Measurements from ENCODE around the gene DNER. TPM values are rescaled to one million over a fixed set of nuclear protein-coding genes. Genes with fewer than 3 reads are reported as not detected.

Gene DNER
- total RNA-seq, 4 donors from 2014 or later: 1.5 to 13.1 (median 4.7) TPM

DNA sequence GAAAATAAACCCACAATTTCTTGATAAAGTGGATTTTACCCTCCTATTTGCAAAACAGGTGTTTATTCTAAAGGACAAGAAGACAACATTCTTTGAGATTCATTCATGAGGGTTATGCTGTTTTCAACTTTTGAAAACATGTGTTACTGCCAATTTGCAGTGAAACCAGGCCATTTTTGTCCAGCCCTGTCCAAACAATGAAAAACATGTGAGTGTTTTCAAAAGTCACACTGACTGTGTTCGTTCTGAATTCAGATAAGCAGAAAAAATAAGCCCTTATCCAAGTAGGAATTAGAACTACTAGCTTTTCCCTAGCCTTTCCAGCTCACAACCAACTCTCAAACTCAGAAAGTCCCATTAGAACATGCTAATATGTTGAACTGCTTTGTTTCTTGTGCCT, 295.2 kb downstream of the DNER start:
- H3K4me3 ChIP-seq: no peak overlapping the region
- peak overlapping the region in 3 of 4 donors; percentile 51 to 86 (median 55) for H3K27ac ChIP-seq
- H3K4me1 ChIP-seq: peaks cover 3 to 30% (median 7%) of the 10 kb centered on the region in 4 donors
- DNase-seq (ENCODE audit: low spot score in 2 of 2): no peak
- 5 to 19% methylated on average over 1 of the region's 1 CpG for WGBS, 2 donors
- TF ChIP-seq EP300 (IDR thresholded peaks at IDR 0.05): peak in 1 of 2 donors; percentile 44
- no peak for TF ChIP-seq POLR2A (IDR thresholded peaks at IDR 0.05)
- no peaks in the 10 kb centered on the region for H3K27me3 ChIP-seq
- H3K36me3 ChIP-seq: no peaks in the 10 kb centered on the region
- H3K9me3 ChIP-seq: no peaks in the 10 kb centered on the region

DNA sequence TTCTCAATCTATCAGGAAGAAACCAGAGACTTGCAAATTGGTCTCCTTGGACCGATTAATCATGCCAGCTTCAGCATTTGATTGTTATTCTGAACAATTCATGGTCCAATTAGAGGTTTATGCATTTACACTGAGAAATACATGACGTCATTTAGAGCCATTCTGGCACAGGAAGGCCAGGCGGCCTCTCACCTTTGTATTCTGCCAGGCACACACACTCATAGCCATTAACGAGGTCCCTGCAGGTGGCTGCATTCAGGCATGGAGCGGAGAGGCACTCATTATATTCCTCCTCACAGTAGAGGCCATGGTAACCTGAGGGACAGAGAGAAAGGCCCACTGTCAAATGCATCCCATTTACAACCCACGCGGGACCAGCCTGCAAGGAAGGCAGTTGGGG, 296.4 kb downstream of the DNER start:
- Histone ChIP-seq H3K9me3 (no peaks in the 10 kb centered on the region), H3K27me3 (no peaks in the 10 kb centered on the region), H3K36me3 (no peaks in the 10 kb centered on the region), H3K4me3 (no peak overlapping the region), H3K4me1 (peaks cover 3 to 30% (median 7%) of the 10 kb centered on the region in 4 donors), H3K27ac (peak overlapping the region in 2 of 4 donors; percentile 51 to 86)
- TF ChIP-seq EP300 (IDR thresholded peaks at IDR 0.05): no peak
- TF ChIP-seq POLR2A (IDR thresholded peaks at IDR 0.05): no peak
- TF ChIP-seq, protein P1, sequence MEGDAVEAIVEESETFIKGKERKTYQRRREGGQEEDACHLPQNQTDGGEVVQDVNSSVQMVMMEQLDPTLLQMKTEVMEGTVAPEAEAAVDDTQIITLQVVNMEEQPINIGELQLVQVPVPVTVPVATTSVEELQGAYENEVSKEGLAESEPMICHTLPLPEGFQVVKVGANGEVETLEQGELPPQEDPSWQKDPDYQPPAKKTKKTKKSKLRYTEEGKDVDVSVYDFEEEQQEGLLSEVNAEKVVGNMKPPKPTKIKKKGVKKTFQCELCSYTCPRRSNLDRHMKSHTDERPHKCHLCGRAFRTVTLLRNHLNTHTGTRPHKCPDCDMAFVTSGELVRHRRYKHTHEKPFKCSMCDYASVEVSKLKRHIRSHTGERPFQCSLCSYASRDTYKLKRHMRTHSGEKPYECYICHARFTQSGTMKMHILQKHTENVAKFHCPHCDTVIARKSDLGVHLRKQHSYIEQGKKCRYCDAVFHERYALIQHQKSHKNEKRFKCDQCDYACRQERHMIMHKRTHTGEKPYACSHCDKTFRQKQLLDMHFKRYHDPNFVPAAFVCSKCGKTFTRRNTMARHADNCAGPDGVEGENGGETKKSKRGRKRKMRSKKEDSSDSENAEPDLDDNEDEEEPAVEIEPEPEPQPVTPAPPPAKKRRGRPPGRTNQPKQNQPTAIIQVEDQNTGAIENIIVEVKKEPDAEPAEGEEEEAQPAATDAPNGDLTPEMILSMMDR (IDR thresholded peaks at IDR 0.05): no peak
- DNase-seq (ENCODE audit: low spot score in 2 of 2): no peak
- WGBS, 2 donors: 56 to 61% methylated on average over 7 of the region's 7 CpGs

DNA sequence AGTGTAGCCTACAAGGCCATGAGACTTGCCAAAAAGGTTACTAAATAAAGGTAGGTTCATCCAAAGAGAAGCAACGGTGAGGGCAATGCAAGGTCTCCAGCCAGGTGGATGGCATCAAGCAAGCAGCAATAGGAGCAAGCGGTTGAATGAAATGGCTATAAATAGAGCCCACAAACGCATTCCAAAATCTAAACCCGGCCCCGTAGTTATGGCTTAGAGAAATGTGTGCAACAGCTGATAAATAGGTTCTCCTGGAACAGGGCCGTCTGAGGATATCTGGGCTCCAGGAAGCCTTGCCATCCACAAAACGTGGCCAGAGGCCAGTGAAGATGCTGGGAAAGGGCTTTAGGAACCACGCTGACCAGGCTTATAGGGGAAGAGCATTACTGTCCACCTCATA, 297.2 kb downstream of the DNER start:
- H3K9me3 ChIP-seq: no peaks in the 10 kb centered on the region
- no peaks in the 10 kb centered on the region for H3K27me3 ChIP-seq
- H3K4me1 ChIP-seq: peaks cover 3 to 33% (median 7%) of the 10 kb centered on the region in 4 donors
- H3K4me3 ChIP-seq: no peak overlapping the region
- TF ChIP-seq EP300 (IDR thresholded peaks at IDR 0.05) (no peak), POLR2A (IDR thresholded peaks at IDR 0.05) (no peak)
- TF ChIP-seq, protein P1 (IDR thresholded peaks at IDR 0.05): no peak
- no peak for DNase-seq (ENCODE audit: low spot score in 2 of 2)
- WGBS, 2 donors: 75 to 80% methylated on average over 8 of the region's 8 CpGs
- H3K36me3 ChIP-seq: no peaks in the 10 kb centered on the region
- H3K27ac ChIP-seq: peak overlapping the region; percentile 62 to 90 (median 78)

DNA sequence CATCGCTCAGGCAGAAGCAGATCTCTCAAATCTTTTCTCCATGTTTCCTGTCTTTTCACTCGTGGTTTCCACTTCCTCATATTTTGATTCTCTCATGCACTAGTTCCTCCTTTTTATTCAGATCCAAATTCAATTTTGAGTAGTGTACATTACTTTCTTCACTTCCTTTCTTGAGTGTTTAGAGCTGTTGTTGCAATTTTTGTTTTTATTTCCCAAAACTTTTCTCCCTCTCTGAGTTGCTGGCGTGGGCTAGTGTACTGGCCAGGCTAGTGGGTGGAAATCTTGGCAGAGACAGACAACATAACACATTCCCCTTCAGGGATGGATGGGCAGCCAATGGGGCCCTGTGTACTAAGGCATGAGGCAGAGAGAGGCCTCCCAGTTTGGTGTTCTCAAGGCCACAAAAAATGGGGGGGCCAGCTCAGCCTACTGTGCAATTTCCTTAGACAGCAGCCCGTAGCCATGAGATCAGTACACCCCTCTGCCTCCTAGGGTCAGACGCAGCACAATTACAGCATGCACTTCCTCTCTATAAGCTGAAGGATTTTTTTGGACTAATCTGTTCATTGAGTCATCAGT, 298.1 kb downstream of the DNER start:
- no peaks in the 10 kb centered on the region for H3K9me3 ChIP-seq
- 25 to 29% methylated on average over 5 of the region's 5 CpGs for whole genome bisulfite sequencing, 2 donors
- peak in 1 of 2 donors; percentile 88 for TF ChIP-seq EP300 (IDR thresholded peaks at IDR 0.05)
- no peak for TF ChIP-seq POLR2A (IDR thresholded peaks at IDR 0.05)
- H3K4me3 ChIP-seq: no peak overlapping the region
- no peaks in the 10 kb centered on the region for H3K36me3 ChIP-seq
- peak overlapping the region; percentile 62 to 90 (median 78) for H3K27ac ChIP-seq
- peaks cover 3 to 33% (median 7%) of the 10 kb centered on the region in 4 donors for H3K4me1 ChIP-seq
- no peaks in the 10 kb centered on the region for H3K27me3 ChIP-seq
- DNase-seq (ENCODE audit: low spot score in 2 of 2): peak; percentile 79 to 81

DNA sequence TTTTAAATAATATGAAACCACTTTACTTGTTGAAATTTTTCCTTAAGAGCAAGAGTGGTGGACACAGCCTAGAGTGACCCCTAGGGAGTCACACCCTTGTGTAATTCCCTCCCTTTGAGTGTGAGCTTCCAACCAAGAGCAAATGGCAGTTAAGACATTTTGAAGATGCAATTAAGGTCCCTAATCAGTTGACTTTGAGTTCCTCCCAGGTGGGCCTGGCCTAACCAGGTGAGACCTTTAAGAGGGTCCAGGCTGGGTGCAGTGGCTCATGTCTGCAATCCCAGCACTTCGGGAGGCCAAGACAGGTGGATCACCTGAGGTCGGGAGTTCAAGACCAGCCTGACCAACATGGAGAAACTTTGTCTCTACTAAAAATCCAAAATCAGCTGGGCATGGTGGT, 299.7 kb downstream of the DNER start:
- Histone ChIP-seq H3K27ac (peak overlapping the region in 2 of 4 donors; percentile 86 to 90), H3K4me1 (peaks cover 3 to 35% (median 9%) of the 10 kb centered on the region in 4 donors), H3K4me3 (no peak overlapping the region), H3K9me3 (no peaks in the 10 kb centered on the region), H3K36me3 (no peaks in the 10 kb centered on the region), H3K27me3 (no peaks in the 10 kb centered on the region)
- no peak for DNase-seq (ENCODE audit: low spot score in 2 of 2)
- TF ChIP-seq, protein P1 (IDR thresholded peaks at IDR 0.05): no peak
- no peak for TF ChIP-seq POLR2A (IDR thresholded peaks at IDR 0.05)
- TF ChIP-seq EP300 (IDR thresholded peaks at IDR 0.05): no peak
- 81 to 91% methylated on average over 2 of the region's 2 CpGs for WGBS, 2 donors

DNA sequence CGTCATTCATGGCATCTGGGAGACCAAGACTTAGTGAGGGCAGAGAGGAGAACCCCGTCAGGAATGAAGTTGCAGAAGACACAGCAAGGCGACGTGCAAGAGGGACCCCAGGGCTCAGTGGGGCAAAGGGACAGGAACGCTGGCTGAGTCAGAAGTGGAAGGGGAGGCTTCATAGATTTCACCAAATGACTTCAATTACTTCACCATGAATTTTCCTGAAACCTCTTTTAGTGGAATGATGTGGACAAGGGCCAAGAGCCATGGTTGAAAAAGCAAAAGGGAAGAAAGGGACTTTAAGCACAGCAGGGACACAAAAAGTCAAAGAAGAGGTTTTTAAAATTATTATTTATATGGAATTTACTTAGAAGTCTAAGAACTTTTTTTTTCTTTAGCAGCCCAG, 301.7 kb downstream of the DNER start:
- Histone ChIP-seq H3K4me3 (no peak overlapping the region), H3K36me3 (no peaks in the 10 kb centered on the region), H3K27ac (peak overlapping the region in 1 of 4 donors; percentile 29), H3K27me3 (no peaks in the 10 kb centered on the region), H3K9me3 (no peaks in the 10 kb centered on the region), H3K4me1 (peaks cover 3 to 42% (median 25%) of the 10 kb centered on the region in 4 donors)
- no peak for DNase-seq (ENCODE audit: low spot score in 2 of 2)
- WGBS, 2 donors: 79 to 84% methylated on average over 5 of the region's 5 CpGs
- TF ChIP-seq, protein P1 (IDR thresholded peaks at IDR 0.05): no peak
- TF ChIP-seq POLR2A (IDR thresholded peaks at IDR 0.05) (no peak), EP300 (IDR thresholded peaks at IDR 0.05) (no peak)
